KMS-11 (cell line): ENCODE results near the gene LRIG3.
A peak's percentile ranks its signal among the peaks of the same experiment; 100 is the strongest.

Source experiments
- H2AFZ ChIP-seq: fragments of 200-600 bp; sonication (generic); 2 replicates; pipeline ENCODE4 v1.6.1; 2016; ENCODE audit warnings: antibody characterized with exemption, mixed run types, low read depth
- H3K27ac ChIP-seq: fragments of 200-600 bp; sonication (generic); 2 replicates; pipeline ENCODE4 v1.6.1; 2016; ENCODE audit warnings: mild to moderate bottlenecking, mixed run types
- H3K27me3 ChIP-seq: fragments of 200-600 bp; sonication (generic); 2 replicates; pipeline ENCODE4 v1.6.1; 2017; ENCODE audit warnings: mild to moderate bottlenecking, low read depth, mixed run types, moderate library complexity; ENCODE audit not compliant: insufficient read depth
- H3K36me3 ChIP-seq: fragments of 200-600 bp; sonication (generic); 2 replicates; pipeline ENCODE4 v1.6.1; 2017; ENCODE audit warnings: mild to moderate bottlenecking, mixed run types; ENCODE audit not compliant: insufficient read depth
- H3K4me1 ChIP-seq: fragments of 200-600 bp; sonication (generic); 2 replicates; pipeline ENCODE4 v1.6.1; 2016; ENCODE audit warnings: mild to moderate bottlenecking, low read depth, mixed run types; ENCODE audit not compliant: poor library complexity, severe bottlenecking
- H3K4me2 ChIP-seq: fragments of 200-600 bp; sonication (generic); 2 replicates; pipeline ENCODE4 v1.7.0; 2016; ENCODE audit warnings: mild to moderate bottlenecking, mixed run types
- H3K4me3 ChIP-seq: fragments of 200-600 bp; sonication (generic); IDR thresholded peaks from 2 replicates; pipeline ENCODE4 v1.6.1; 2017; ENCODE audit warnings: low read depth, low read length, mixed read lengths; ENCODE audit not compliant: insufficient read depth
- H3K79me2 ChIP-seq: fragments of 200-600 bp; sonication (generic); 2 replicates; pipeline ENCODE4 v1.6.1; 2016; ENCODE audit warnings: low read depth, mixed run types; ENCODE audit not compliant: insufficient read depth
- H3K9ac ChIP-seq: fragments of 200-600 bp; sonication (generic); 2 replicates; pipeline ENCODE4 v1.6.1; 2016; ENCODE audit warnings: mild to moderate bottlenecking, mixed run types
- H4K20me1 ChIP-seq: fragments of 200-600 bp; sonication (generic); 2 replicates; pipeline ENCODE4 v1.6.1; 2016; ENCODE audit warnings: mild to moderate bottlenecking, mixed run types; ENCODE audit not compliant: insufficient read depth
- CTCF ChIP-seq: fragments of 200-600 bp; sonication (generic); conservative IDR thresholded peaks from 2 replicates; pipeline ENCODE4 v1.6.1; 2017; ENCODE audit warnings: low read depth, mild to moderate bottlenecking, antibody characterized with exemption, low read length, moderate library complexity, mixed read lengths

LRIG3 gene

GRCh38 chr12:58873496-58873895 lies 46.8 kb downstream of the LRIG3 start:
- no peaks in the 10 kb centered on the region for H4K20me1 ChIP-seq
- H3K4me1 ChIP-seq = peaks cover 17% of the 10 kb centered on the region
- H3K27me3 ChIP-seq = no peaks in the 10 kb centered on the region
- no peak overlapping the region for H3K9ac ChIP-seq
- peaks cover 30% of the 10 kb centered on the region; the same call in 1 of the 2 replicates for H3K36me3 ChIP-seq
- H3K4me2 ChIP-seq = no peak overlapping the region
- TF ChIP-seq CTCF = no peak
- no peaks in the 10 kb centered on the region; the same call in 1 of the 2 replicates for H3K79me2 ChIP-seq
- no peak overlapping the region for H3K4me3 ChIP-seq
- no peak overlapping the region for H3K27ac ChIP-seq
- no peak overlapping the region for H2AFZ ChIP-seq

- H3K27ac ChIP-seq = no peak overlapping the region
- H4K20me1 ChIP-seq = no peaks in the 10 kb centered on the region
- no peak for TF ChIP-seq CTCF
- H3K4me3 ChIP-seq = no peak overlapping the region
- no peaks in the 10 kb centered on the region for H3K4me1 ChIP-seq
- peaks cover 27% of the 10 kb centered on the region; the same call in 1 of the 2 replicates for H3K36me3 ChIP-seq
- no peak overlapping the region for H3K9ac ChIP-seq
- H2AFZ ChIP-seq = 0 out of 2 replicates have a peak overlapping the region, but pooled peaks have one; percentile 2
- no peak overlapping the region; the same call in 1 of the 2 replicates for H3K4me2 ChIP-seq
- no peaks in the 10 kb centered on the region; the same call in 1 of the 2 replicates for H3K79me2 ChIP-seq
- H3K27me3 ChIP-seq = no peaks in the 10 kb centered on the region
Measured at GRCh38 chr12:58871556-58871955, 48.7 kb downstream of the LRIG3 start.

- H3K79me2 ChIP-seq = no peaks in the 10 kb centered on the region
Measured at GRCh38 chr12:58870595-58870994, 49.7 kb downstream of the LRIG3 start.

GRCh38 chr12:58860788-58861240 lies 59.5 kb downstream of the LRIG3 start:
- Histone ChIP-seq H3K4me1 (no peaks in the 10 kb centered on the region), H2AFZ (no peak overlapping the region), H3K9ac (no peak overlapping the region), H4K20me1 (no peaks in the 10 kb centered on the region), H3K27ac (no peak overlapping the region), H3K27me3 (no peaks in the 10 kb centered on the region), H3K79me2 (no peaks in the 10 kb centered on the region), H3K36me3 (no peaks in the 10 kb centered on the region), H3K4me3 (no peak overlapping the region), H3K4me2 (no peak overlapping the region)
- TF ChIP-seq CTCF = no peak

More at GRCh38 chr12:58870595-58870994, 49.7 kb downstream of the LRIG3 start:
- no peaks in the 10 kb centered on the region for H3K27me3 ChIP-seq
- peaks cover 25% of the 10 kb centered on the region; the same call in 1 of the 2 replicates for H3K36me3 ChIP-seq
- H2AFZ ChIP-seq = no peak overlapping the region
- no peak overlapping the region for H3K4me3 ChIP-seq
- no peaks in the 10 kb centered on the region for H4K20me1 ChIP-seq
- no peaks in the 10 kb centered on the region for H3K4me1 ChIP-seq
- no peak overlapping the region for H3K27ac ChIP-seq
- no peak overlapping the region for H3K4me2 ChIP-seq
- TF ChIP-seq CTCF = no peak
- no peak overlapping the region for H3K9ac ChIP-seq
